Stimulated activated effector memory CD8-positive, alpha-beta T cell treated with anti-CD3 and anti-CD28 coated beads, Interleukin-12 subunit alpha, Interleukin-12 subunit beta, amount 100 ng/mL, for 72 hours (primary cell): ENCODE results near the gene WDR35.
"Not testable (repeated sequence)": the region's sequence is repeated elsewhere in the genome, so short reads cannot be mapped to it uniquely, and the experiment has no call there.

Experiments used
- ATAC-seq: fragments of 150-1000 bp; cut with Tn5 transposase; 2 replicates; pipeline ENCODE4 v1.10.0; 2021
- DNase-seq, 2 donors: peaks; one replicate each; pipeline ENCODE4 v3.0.0; 2021 to 2022; ENCODE audit warnings: low spot score in 2 of 2
- H3K27ac Mint-ChIP-seq: one replicate; pipeline ENCODE4 v1.8.0; 2022; ENCODE audit warnings: mild to moderate bottlenecking, mixed read lengths
- H3K36me3 Mint-ChIP-seq: one replicate; pipeline ENCODE4 v1.8.0; 2022; ENCODE audit warnings: mild to moderate bottlenecking, mixed read lengths
- H3K4me1 Mint-ChIP-seq: one replicate; pipeline ENCODE4 v1.8.0; 2022; ENCODE audit warnings: mixed read lengths
- H3K4me3 Mint-ChIP-seq: one replicate; pipeline ENCODE4 v1.8.0; 2022; ENCODE audit warnings: mild to moderate bottlenecking, mixed read lengths
- H3K9me3 Mint-ChIP-seq: one replicate; pipeline ENCODE4 v1.8.0; 2022; ENCODE audit warnings: mixed read lengths

The WDR35 gene

GRCh38 chr2:19932928-19933327 lies 57.0 kb downstream of the WDR35 start:
- DNase-seq: no peak
- no peak for ATAC-seq
- Mint-ChIP-seq H3K9me3 (peaks cover 2% of the 10 kb centered on the region), H3K4me1 (no peaks in the 10 kb centered on the region), H3K36me3 (peaks cover 67% of the 10 kb centered on the region), H3K4me3 (no peak overlapping the region), H3K27ac (no peak overlapping the region)

GRCh38 chr2:19929226-19929625 lies 60.7 kb downstream of the WDR35 start:
- Mint-ChIP-seq H3K27ac (no peak overlapping the region), H3K36me3 (peaks cover 48% of the 10 kb centered on the region), H3K9me3 (peaks cover 13% of the 10 kb centered on the region), H3K4me3 (no peak overlapping the region), H3K4me1 (no peaks in the 10 kb centered on the region)
- ATAC-seq: no peak
- DNase-seq: no peak

- H3K27ac Mint-ChIP-seq, H3K4me1 Mint-ChIP-seq, ATAC-seq: not testable (repeated sequence)
Observed at GRCh38 chr2:19927816-19928215, 62.1 kb downstream of the WDR35 start.

GRCh38 chr2:19924526-19924925 lies 65.4 kb downstream of the WDR35 start:
- peaks cover 13% of the 10 kb centered on the region for H3K9me3 Mint-ChIP-seq
- not testable (repeated sequence) for DNase-seq, H3K4me1 Mint-ChIP-seq, H3K27ac Mint-ChIP-seq, H3K4me3 Mint-ChIP-seq, ATAC-seq
- peaks cover 18% of the 10 kb centered on the region for H3K36me3 Mint-ChIP-seq

More at GRCh38 chr2:19927816-19928215, 62.1 kb downstream of the WDR35 start:
- Mint-ChIP-seq H3K36me3 (peaks cover 36% of the 10 kb centered on the region), H3K9me3 (peaks cover 13% of the 10 kb centered on the region)
- H3K4me3 Mint-ChIP-seq, DNase-seq: not testable (repeated sequence)

- not testable (repeated sequence) for DNase-seq, H3K4me1 Mint-ChIP-seq, H3K36me3 Mint-ChIP-seq, H3K9me3 Mint-ChIP-seq, ATAC-seq, H3K4me3 Mint-ChIP-seq, H3K27ac Mint-ChIP-seq
Observed at GRCh38 chr2:19922188-19922587, 67.7 kb downstream of the WDR35 start.

GRCh38 chr2:19916385-19916950 lies 73.4 kb downstream of the WDR35 start:
- no peak for DNase-seq
- Mint-ChIP-seq H3K27ac (no peak overlapping the region), H3K9me3 (no peaks in the 10 kb centered on the region), H3K4me1 (no peaks in the 10 kb centered on the region), H3K36me3 (no peaks in the 10 kb centered on the region), H3K4me3 (no peak overlapping the region)
- no peak for ATAC-seq

GRCh38 chr2:19914266-19914975 lies 75.5 kb downstream of the WDR35 start:
- Mint-ChIP-seq H3K4me3 (no peak overlapping the region), H3K36me3 (no peaks in the 10 kb centered on the region), H3K9me3 (no peaks in the 10 kb centered on the region), H3K27ac (no peak overlapping the region), H3K4me1 (no peaks in the 10 kb centered on the region)
- no peak for ATAC-seq
- DNase-seq: no peak

GRCh38 chr2:19911808-19912509 lies 77.9 kb downstream of the WDR35 start:
- no peaks in the 10 kb centered on the region for H3K9me3 Mint-ChIP-seq
- no peak overlapping the region for H3K4me3 Mint-ChIP-seq
- DNase-seq: no peak
- no peak overlapping the region for H3K27ac Mint-ChIP-seq
- no peak for ATAC-seq
- H3K36me3 Mint-ChIP-seq: no peaks in the 10 kb centered on the region
- H3K4me1 Mint-ChIP-seq: no peaks in the 10 kb centered on the region

- no peak for DNase-seq
- peak overlapping the region; percentile 91 for H3K27ac Mint-ChIP-seq
- peaks cover 44% of the 10 kb centered on the region for H3K4me1 Mint-ChIP-seq
- peak overlapping the region; percentile 77 for H3K4me3 Mint-ChIP-seq
- H3K9me3 Mint-ChIP-seq: peaks cover 8% of the 10 kb centered on the region
- H3K36me3 Mint-ChIP-seq: peaks cover 32% of the 10 kb centered on the region
- ATAC-seq: no peak
Observed at GRCh38 chr2:19902216-19902740, 87.6 kb downstream of the WDR35 start.

GRCh38 chr2:19901442-19902215 lies 88.3 kb downstream of the WDR35 start, which contains the start of gene TTC32:
Gene TTC32, minus strand, starts transcription at chr2:19901983. Its CDS starts 129 bp downstream, at chr2:19901854.
- H3K4me3 Mint-ChIP-seq: peak within 1 kb of the TSS; percentile 77
- ATAC-seq (peak; percentile 92), DNase-seq (peak; percentile 91 to 97)
- peaks cover 8% of the 10 kb centered on the region for H3K9me3 Mint-ChIP-seq
- peaks cover 44% of the 10 kb centered on the region for H3K4me1 Mint-ChIP-seq
- H3K36me3 Mint-ChIP-seq: peaks cover 39% of the 10 kb centered on the region
- H3K27ac Mint-ChIP-seq: peak within 1 kb of the TSS; percentile 91

GRCh38 chr2:19900931-19901441 lies 88.9 kb downstream of the WDR35 start:
- peaks cover 44% of the 10 kb centered on the region for H3K4me1 Mint-ChIP-seq

GRCh38 chr2:19899985-19900930 lies 89.6 kb downstream of the WDR35 start:
- ATAC-seq (peak; percentile 5), DNase-seq (peak in 1 of 2 donors; percentile 65)
- peak overlapping the region; percentile 91 for H3K27ac Mint-ChIP-seq
- peaks cover 51% of the 10 kb centered on the region for H3K4me1 Mint-ChIP-seq
- H3K36me3 Mint-ChIP-seq: peaks cover 52% of the 10 kb centered on the region
- peak overlapping the region; percentile 77 for H3K4me3 Mint-ChIP-seq
- peaks cover 8% of the 10 kb centered on the region for H3K9me3 Mint-ChIP-seq

More at GRCh38 chr2:19900931-19901441, 88.9 kb downstream of the WDR35 start:
- H3K4me3 Mint-ChIP-seq: peak overlapping the region; percentile 77
- ATAC-seq (peak; percentile 1), DNase-seq (peak in 1 of 2 donors; percentile 11)
- peaks cover 45% of the 10 kb centered on the region for H3K36me3 Mint-ChIP-seq
- peak overlapping the region; percentile 91 for H3K27ac Mint-ChIP-seq
- peaks cover 8% of the 10 kb centered on the region for H3K9me3 Mint-ChIP-seq

- ATAC-seq: no peak
- Mint-ChIP-seq H3K27ac (no peak overlapping the region), H3K36me3 (peaks cover 52% of the 10 kb centered on the region), H3K9me3 (peaks cover 3% of the 10 kb centered on the region), H3K4me3 (no peak overlapping the region), H3K4me1 (peaks cover 52% of the 10 kb centered on the region)
- peak in 1 of 2 donors; percentile 45 for DNase-seq
Observed at GRCh38 chr2:19898592-19899329, 91.1 kb downstream of the WDR35 start.
